HUES6 (cell line): ENCODE measurements around the gene SGIP1.

Experiments used
- H3K27ac ChIP-seq: 2 replicates; pipeline ENCODE4 v1.7.0; 2013; ENCODE audit warnings: low read depth, mild to moderate bottlenecking, low read length, inconsistent platforms
- H3K27me3 ChIP-seq: 2 replicates; pipeline ENCODE4 v1.6.1; 2013; ENCODE audit warnings: low read length; ENCODE audit not compliant: control insufficient read depth, insufficient read depth
- H3K36me3 ChIP-seq: 2 replicates; pipeline ENCODE4 v1.6.1; 2013; ENCODE audit warnings: low read length; ENCODE audit not compliant: control insufficient read depth, insufficient read depth
- H3K4me1 ChIP-seq: 2 replicates; pipeline ENCODE4 v1.6.1; 2013; ENCODE audit warnings: low read length; ENCODE audit not compliant: control insufficient read depth, insufficient read depth
- H3K4me3 ChIP-seq: 2 replicates; pipeline ENCODE4 v1.5.1; 2013; ENCODE audit warnings: low read depth, low read length
- H3K9ac ChIP-seq: one replicate; pipeline ENCODE4 v1.6.1; 2013; ENCODE audit warnings: mild to moderate bottlenecking, low read length
- H3K9me3 ChIP-seq: 2 replicates; pipeline ENCODE4 v1.6.1; 2013; ENCODE audit warnings: low read depth, low read length; ENCODE audit not compliant: control insufficient read depth, insufficient read depth

Gene SGIP1

GRCh38 chr1:66557157-66557556 is 23.2 kb downstream of the SGIP1 start:
- no peaks in the 10 kb centered on the region for H3K36me3 ChIP-seq
- H3K27me3 ChIP-seq = no peaks in the 10 kb centered on the region
- no peak overlapping the region for H3K9ac ChIP-seq
- peaks cover 10% of the 10 kb centered on the region for H3K4me1 ChIP-seq
- H3K4me3 ChIP-seq = no peak overlapping the region
- no peak overlapping the region for H3K27ac ChIP-seq
- no peaks in the 10 kb centered on the region for H3K9me3 ChIP-seq

- no peaks in the 10 kb centered on the region for H3K36me3 ChIP-seq
- no peaks in the 10 kb centered on the region for H3K9me3 ChIP-seq
- peaks cover 15% of the 10 kb centered on the region for H3K4me1 ChIP-seq
- H3K9ac ChIP-seq = no peak overlapping the region
- H3K27me3 ChIP-seq = no peaks in the 10 kb centered on the region
- no peak overlapping the region for H3K27ac ChIP-seq
- H3K4me3 ChIP-seq = no peak overlapping the region
These were observed 25.6 kb downstream of the SGIP1 start for GRCh38 chr1:66559517-66559916.

GRCh38 chr1:66562561-66562960 is 28.6 kb downstream of the SGIP1 start:
- H3K36me3 ChIP-seq = no peaks in the 10 kb centered on the region
- H3K4me3 ChIP-seq = no peak overlapping the region
- no peak overlapping the region for H3K27ac ChIP-seq
- H3K9me3 ChIP-seq = no peaks in the 10 kb centered on the region
- H3K9ac ChIP-seq = no peak overlapping the region
- no peaks in the 10 kb centered on the region for H3K27me3 ChIP-seq
- H3K4me1 ChIP-seq = peaks cover 15% of the 10 kb centered on the region

GRCh38 chr1:66563094-66563800 is 29.3 kb downstream of the SGIP1 start:
- Histone ChIP-seq H3K27ac (no peak overlapping the region), H3K9ac (no peak overlapping the region), H3K4me1 (peaks cover 15% of the 10 kb centered on the region), H3K27me3 (no peaks in the 10 kb centered on the region), H3K9me3 (no peaks in the 10 kb centered on the region), H3K36me3 (no peaks in the 10 kb centered on the region), H3K4me3 (no peak overlapping the region)

GRCh38 chr1:66563941-66564630 is 30.1 kb downstream of the SGIP1 start:
- Histone ChIP-seq H3K27me3 (no peaks in the 10 kb centered on the region), H3K9ac (no peak overlapping the region), H3K36me3 (no peaks in the 10 kb centered on the region), H3K9me3 (no peaks in the 10 kb centered on the region), H3K4me3 (no peak overlapping the region), H3K27ac (no peak overlapping the region), H3K4me1 (peaks cover 15% of the 10 kb centered on the region)

GRCh38 chr1:66570196-66570595 is 36.2 kb downstream of the SGIP1 start:
- Histone ChIP-seq H3K4me1 (no peaks in the 10 kb centered on the region), H3K9ac (no peak overlapping the region), H3K9me3 (no peaks in the 10 kb centered on the region), H3K27ac (no peak overlapping the region), H3K4me3 (no peak overlapping the region), H3K27me3 (no peaks in the 10 kb centered on the region), H3K36me3 (no peaks in the 10 kb centered on the region)

GRCh38 chr1:66571789-66572188 is 37.8 kb downstream of the SGIP1 start:
- Histone ChIP-seq H3K36me3 (no peaks in the 10 kb centered on the region), H3K27me3 (no peaks in the 10 kb centered on the region), H3K4me3 (no peak overlapping the region), H3K27ac (no peak overlapping the region), H3K9ac (no peak overlapping the region), H3K4me1 (no peaks in the 10 kb centered on the region), H3K9me3 (no peaks in the 10 kb centered on the region)

- no peak overlapping the region for H3K27ac ChIP-seq
- H3K27me3 ChIP-seq = no peaks in the 10 kb centered on the region
- H3K9me3 ChIP-seq = no peaks in the 10 kb centered on the region
These were observed 41.8 kb downstream of the SGIP1 start for GRCh38 chr1:66575739-66576138.

GRCh38 chr1:66576645-66577044 is 42.7 kb downstream of the SGIP1 start:
- H3K9ac ChIP-seq = no peak overlapping the region
- no peaks in the 10 kb centered on the region for H3K9me3 ChIP-seq
- H3K27ac ChIP-seq = no peak overlapping the region

More at GRCh38 chr1:66575739-66576138, 41.8 kb downstream of the SGIP1 start:
- Histone ChIP-seq H3K36me3 (no peaks in the 10 kb centered on the region), H3K4me3 (no peak overlapping the region), H3K4me1 (no peaks in the 10 kb centered on the region), H3K9ac (no peak overlapping the region)

GRCh38 chr1:66578841-66579240 is 44.9 kb downstream of the SGIP1 start:
- Histone ChIP-seq H3K9me3 (no peaks in the 10 kb centered on the region), H3K27me3 (no peaks in the 10 kb centered on the region), H3K9ac (no peak overlapping the region), H3K36me3 (no peaks in the 10 kb centered on the region), H3K27ac (no peak overlapping the region), H3K4me1 (no peaks in the 10 kb centered on the region), H3K4me3 (no peak overlapping the region)

More at GRCh38 chr1:66576645-66577044, 42.7 kb downstream of the SGIP1 start:
- H3K4me1 ChIP-seq = no peaks in the 10 kb centered on the region
- no peak overlapping the region for H3K4me3 ChIP-seq
- no peaks in the 10 kb centered on the region for H3K27me3 ChIP-seq
- H3K36me3 ChIP-seq = no peaks in the 10 kb centered on the region

GRCh38 chr1:66580081-66580480 is 46.1 kb downstream of the SGIP1 start:
- Histone ChIP-seq H3K9me3 (no peaks in the 10 kb centered on the region), H3K27ac (no peak overlapping the region), H3K4me1 (no peaks in the 10 kb centered on the region), H3K27me3 (no peaks in the 10 kb centered on the region), H3K4me3 (no peak overlapping the region), H3K9ac (no peak overlapping the region), H3K36me3 (no peaks in the 10 kb centered on the region)
